ENCODE results near the gene SMARCD3. TPM values are rescaled to one million over a fixed set of nuclear protein-coding genes. Genes with fewer than 3 reads are reported as not detected.

Gene SMARCD3
- total RNA-seq, 1 experiment from 2014 or later = 27.8 TPM

DNA sequence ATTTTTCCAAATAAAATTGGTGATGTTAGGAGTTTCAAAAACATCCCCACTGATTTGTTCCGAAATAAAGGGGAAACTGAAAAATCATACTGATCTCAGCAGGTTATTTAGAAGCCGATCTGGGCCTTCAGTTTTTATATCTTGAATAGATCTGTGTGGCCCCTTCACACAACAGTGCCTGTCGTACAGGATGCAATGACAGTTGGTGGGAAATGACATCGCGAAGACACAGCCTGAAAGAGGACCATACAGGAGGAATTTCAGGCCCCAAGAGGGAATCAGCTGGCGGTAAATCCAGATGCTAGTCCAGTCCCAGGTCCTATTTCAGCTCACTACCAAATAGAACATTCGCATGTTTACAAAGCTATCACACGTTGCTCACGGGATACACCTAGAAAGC, 41.2 kb downstream of the SMARCD3 start:
- Histone ChIP-seq H3K4me3 (ENCODE audit: low read depth in 2 of 2, low read length in 2 of 2) (no peak overlapping the region), H3K27ac (ENCODE audit: low read length) (no peak overlapping the region), H3K4me1 (ENCODE audit: control insufficient read depth, insufficient read depth, low read length) (no peaks in the 10 kb centered on the region), H3K27me3 (ENCODE audit: control insufficient read depth, insufficient read depth, low read length) (no peaks in the 10 kb centered on the region), H3K36me3 (ENCODE audit: control insufficient read depth, insufficient read depth, low read length) (no peaks in the 10 kb centered on the region), H3K9me3 (ENCODE audit: control insufficient read depth, insufficient read depth, low read depth, low read length) (no peaks in the 10 kb centered on the region)
- DNase-seq (ENCODE audit: low read depth, low spot score) (no peak), ATAC-seq (no peak)
- TF ChIP-seq POLR2AphosphoS5 (IDR thresholded peaks at IDR 0.05; ENCODE audit: low read depth, low read length) = no peak
- TF ChIP-seq TCF7L2 (IDR thresholded peaks at IDR 0.05; ENCODE audit: low read depth, low read length) = no peak
- no peak for TF ChIP-seq SIN3A (IDR thresholded peaks at IDR 0.05; ENCODE audit: borderline replicate concordance, insufficient read depth, low read depth, low read length)
- TF ChIP-seq, protein P1, sequence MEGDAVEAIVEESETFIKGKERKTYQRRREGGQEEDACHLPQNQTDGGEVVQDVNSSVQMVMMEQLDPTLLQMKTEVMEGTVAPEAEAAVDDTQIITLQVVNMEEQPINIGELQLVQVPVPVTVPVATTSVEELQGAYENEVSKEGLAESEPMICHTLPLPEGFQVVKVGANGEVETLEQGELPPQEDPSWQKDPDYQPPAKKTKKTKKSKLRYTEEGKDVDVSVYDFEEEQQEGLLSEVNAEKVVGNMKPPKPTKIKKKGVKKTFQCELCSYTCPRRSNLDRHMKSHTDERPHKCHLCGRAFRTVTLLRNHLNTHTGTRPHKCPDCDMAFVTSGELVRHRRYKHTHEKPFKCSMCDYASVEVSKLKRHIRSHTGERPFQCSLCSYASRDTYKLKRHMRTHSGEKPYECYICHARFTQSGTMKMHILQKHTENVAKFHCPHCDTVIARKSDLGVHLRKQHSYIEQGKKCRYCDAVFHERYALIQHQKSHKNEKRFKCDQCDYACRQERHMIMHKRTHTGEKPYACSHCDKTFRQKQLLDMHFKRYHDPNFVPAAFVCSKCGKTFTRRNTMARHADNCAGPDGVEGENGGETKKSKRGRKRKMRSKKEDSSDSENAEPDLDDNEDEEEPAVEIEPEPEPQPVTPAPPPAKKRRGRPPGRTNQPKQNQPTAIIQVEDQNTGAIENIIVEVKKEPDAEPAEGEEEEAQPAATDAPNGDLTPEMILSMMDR (IDR thresholded peaks at IDR 0.05) = no peak
- TF ChIP-seq, protein P2, sequence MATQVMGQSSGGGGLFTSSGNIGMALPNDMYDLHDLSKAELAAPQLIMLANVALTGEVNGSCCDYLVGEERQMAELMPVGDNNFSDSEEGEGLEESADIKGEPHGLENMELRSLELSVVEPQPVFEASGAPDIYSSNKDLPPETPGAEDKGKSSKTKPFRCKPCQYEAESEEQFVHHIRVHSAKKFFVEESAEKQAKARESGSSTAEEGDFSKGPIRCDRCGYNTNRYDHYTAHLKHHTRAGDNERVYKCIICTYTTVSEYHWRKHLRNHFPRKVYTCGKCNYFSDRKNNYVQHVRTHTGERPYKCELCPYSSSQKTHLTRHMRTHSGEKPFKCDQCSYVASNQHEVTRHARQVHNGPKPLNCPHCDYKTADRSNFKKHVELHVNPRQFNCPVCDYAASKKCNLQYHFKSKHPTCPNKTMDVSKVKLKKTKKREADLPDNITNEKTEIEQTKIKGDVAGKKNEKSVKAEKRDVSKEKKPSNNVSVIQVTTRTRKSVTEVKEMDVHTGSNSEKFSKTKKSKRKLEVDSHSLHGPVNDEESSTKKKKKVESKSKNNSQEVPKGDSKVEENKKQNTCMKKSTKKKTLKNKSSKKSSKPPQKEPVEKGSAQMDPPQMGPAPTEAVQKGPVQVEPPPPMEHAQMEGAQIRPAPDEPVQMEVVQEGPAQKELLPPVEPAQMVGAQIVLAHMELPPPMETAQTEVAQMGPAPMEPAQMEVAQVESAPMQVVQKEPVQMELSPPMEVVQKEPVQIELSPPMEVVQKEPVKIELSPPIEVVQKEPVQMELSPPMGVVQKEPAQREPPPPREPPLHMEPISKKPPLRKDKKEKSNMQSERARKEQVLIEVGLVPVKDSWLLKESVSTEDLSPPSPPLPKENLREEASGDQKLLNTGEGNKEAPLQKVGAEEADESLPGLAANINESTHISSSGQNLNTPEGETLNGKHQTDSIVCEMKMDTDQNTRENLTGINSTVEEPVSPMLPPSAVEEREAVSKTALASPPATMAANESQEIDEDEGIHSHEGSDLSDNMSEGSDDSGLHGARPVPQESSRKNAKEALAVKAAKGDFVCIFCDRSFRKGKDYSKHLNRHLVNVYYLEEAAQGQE (IDR thresholded peaks at IDR 0.05; ENCODE audit: insufficient read depth in 1 of 2, low read depth in 2 of 2, low read length in 1 of 2) = no peak
- ChIA-PET POLR2A (no interaction called here), CTCF (no interaction called here)
- intact Hi-C loops (cut with micrococcal nuclease; ENCODE audit: unreplicated experiment) = no loop called here
- in situ Hi-C loops (cut with HindIII; ENCODE audit: low pct_unique_long_range_greater_than_20kb, low sequenced_read_pairs) = loop anchor here (5.0 kb wide), 1 partner anchor 40 kb away; the partner anchor contains the start of gene GBX1
- BruUV-seq (replicated peaks) = no TSS peak

DNA sequence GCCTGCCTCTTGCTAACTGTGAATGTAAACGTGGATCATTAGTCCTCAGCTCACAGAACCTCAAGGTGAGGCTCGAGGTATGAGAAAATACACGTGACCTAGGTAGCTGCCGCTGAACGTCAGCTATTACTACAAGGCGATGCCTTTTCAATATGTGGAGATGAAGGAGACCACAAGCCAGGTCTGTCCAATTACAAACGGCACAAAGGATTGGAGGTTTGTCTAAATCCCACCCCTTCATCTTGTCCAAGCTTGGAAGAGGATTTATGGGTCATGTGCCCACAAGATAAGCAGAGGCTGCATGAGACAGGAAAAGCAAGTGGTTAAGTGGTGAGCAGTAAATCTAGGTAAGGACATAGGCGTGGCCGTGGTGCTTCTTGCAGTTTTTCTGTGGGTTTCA, 41.6 kb downstream of the SMARCD3 start:
- H3K36me3 ChIP-seq (ENCODE audit: control insufficient read depth, insufficient read depth, low read length) = no peaks in the 10 kb centered on the region
- no peaks in the 10 kb centered on the region for H3K9me3 ChIP-seq (ENCODE audit: control insufficient read depth, insufficient read depth, low read depth, low read length)
- H3K27me3 ChIP-seq (ENCODE audit: control insufficient read depth, insufficient read depth, low read length) = no peaks in the 10 kb centered on the region
- no peaks in the 10 kb centered on the region for H3K4me1 ChIP-seq (ENCODE audit: control insufficient read depth, insufficient read depth, low read length)
- no peak overlapping the region for H3K4me3 ChIP-seq (ENCODE audit: low read depth in 2 of 2, low read length in 2 of 2)
- DNase-seq (ENCODE audit: low read depth, low spot score) (no peak), ATAC-seq (no peak)
- no peak overlapping the region for H3K27ac ChIP-seq (ENCODE audit: low read length)
- POLR2A ChIA-PET = no interaction called here
- CTCF ChIA-PET = no interaction called here
- intact Hi-C loops (cut with micrococcal nuclease; ENCODE audit: unreplicated experiment) = no loop called here
- no TSS peak for BruUV-seq (replicated peaks)
- in situ Hi-C loops (cut with HindIII; ENCODE audit: low pct_unique_long_range_greater_than_20kb, low sequenced_read_pairs) = loop anchor here (5.0 kb wide), 1 partner anchor 40 kb away; the partner anchor contains the start of gene GBX1
- TF ChIP-seq, protein P2 (IDR thresholded peaks at IDR 0.05; ENCODE audit: insufficient read depth in 1 of 2, low read depth in 2 of 2, low read length in 1 of 2) = no peak
- TF ChIP-seq, protein P1 (IDR thresholded peaks at IDR 0.05) = no peak
- TF ChIP-seq POLR2AphosphoS5 (IDR thresholded peaks at IDR 0.05; ENCODE audit: low read depth, low read length) = no peak
- no peak for TF ChIP-seq TCF7L2 (IDR thresholded peaks at IDR 0.05; ENCODE audit: low read depth, low read length)
- TF ChIP-seq SIN3A (IDR thresholded peaks at IDR 0.05; ENCODE audit: borderline replicate concordance, insufficient read depth, low read depth, low read length) = no peak

All from Panc1 (cell line).